B cell (primary cell): ENCODE measurements around the gene KIF3C. TPM values are rescaled to one million over a fixed set of nuclear protein-coding genes. Genes with fewer than 3 reads are reported as not detected.
"Not testable (repeated sequence)": the region's sequence is repeated elsewhere in the genome, so short reads cannot be mapped to it uniquely, and the experiment has no call there.

Experiments
- ATAC-seq: fragments of 200-7000 bp; cut with Tn5 transposase; one replicate; pipeline ENCODE4 v1.10.0; 2021; ENCODE audit warnings: low read depth, mild to moderate bottlenecking, moderate number of reproducible peaks, moderate library complexity
- CTCF ChIA-PET: fragments of 350-600 bp; sonication (Branson Sonifier 250); formaldehyde crosslinking; loops from one replicate; lab custom pipeline; 2021; ENCODE audit warnings: antibody characterized with exemption, inconsistent platforms; lab: Charles Lee
- POLR2A ChIA-PET: fragments of 350-600 bp; sonication (Branson Sonifier 250); formaldehyde crosslinking; loops from one replicate; lab custom pipeline; 2021; ENCODE audit warnings: antibody characterized with exemption; lab: Charles Lee
- DNase-seq: peaks from one replicate; pipeline ENCODE4 v3.0.0; 2013
- H2AFZ ChIP-seq: 2 replicates; pipeline ENCODE4 v1.6.1; 2012; ENCODE audit warnings: mild to moderate bottlenecking, low read depth, low read length; ENCODE audit not compliant: insufficient read depth, poor library complexity, severe bottlenecking
- H3K27ac ChIP-seq, 2 donors: 1 replicate in 1 of 2; 2 replicates in 1 of 2; pipeline ENCODE4 v1.5.1; 2012 to 2013; ENCODE audit warnings: low read length in 2 of 2, mild to moderate bottlenecking in 2 of 2, moderate library complexity in 1 of 2
- H3K27me3 ChIP-seq, 4 experiments: fragments of 200-600 bp in 1 of 4; sonication (generic) in 1 of 4; replicated peaks in 1 of 4; 1 replicate in 2 of 4; 2 replicates in 2 of 4; pipeline versions ENCODE4 v1.6.1 to v1.7.0; 2013 to 2016; ENCODE audit warnings: low read length in 3 of 4, mild to moderate bottlenecking in 2 of 4, mixed read lengths in 1 of 4, moderate library complexity in 1 of 4; ENCODE audit not compliant: insufficient read depth in 4 of 4, control insufficient read depth in 3 of 4; ENCODE audit errors: control extremely low read depth in 1 of 4
- H3K36me3 ChIP-seq, 2 experiments: replicated peaks in 1 of 2; 1 replicate in 1 of 2; 2 replicates in 1 of 2; pipeline versions ENCODE4 v1.6.1 to v1.7.1; 2013; ENCODE audit warnings: low read length in 1 of 2; ENCODE audit not compliant: insufficient read depth in 2 of 2, control insufficient read depth in 1 of 2; ENCODE audit errors: control extremely low read depth in 1 of 2, extremely low read depth in 1 of 2
- H3K4me1 ChIP-seq, 2 donors: fragments of 200-600 bp in 1 of 2; sonication (generic) in 1 of 2; 1 replicate in 1 of 2; 2 replicates in 1 of 2; pipeline versions ENCODE4 v1.5.1 to v1.6.1; 2013 to 2017; ENCODE audit warnings: low read length in 2 of 2; ENCODE audit not compliant: control insufficient read depth in 2 of 2, insufficient read depth in 2 of 2
- H3K4me2 ChIP-seq: replicated peaks from 2 replicates; pipeline ENCODE3; 2012; ENCODE audit warnings: mild to moderate bottlenecking, low read depth, low read length; ENCODE audit not compliant: poor library complexity, severe bottlenecking
- H3K4me3 ChIP-seq, 5 experiments: fragments of 200-600 bp in 1 of 5; sonication (generic) in 1 of 5; 1 replicate in 3 of 5; 2 replicates in 2 of 5; pipeline versions ENCODE4 v1.5.1 to v1.7.0; 2011 to 2016; ENCODE audit warnings: low read length in 4 of 5, mild to moderate bottlenecking in 4 of 5, low read depth in 2 of 5, control low read depth in 1 of 5, moderate library complexity in 1 of 5; ENCODE audit not compliant: insufficient read depth in 1 of 5; ENCODE audit errors: control extremely low read depth in 1 of 5, extremely low read depth in 1 of 5
- H3K79me2 ChIP-seq: fragments of 200-600 bp; sonication (generic); one replicate; pipeline ENCODE4 v1.6.0; 2016; ENCODE audit warnings: low read length; ENCODE audit not compliant: control insufficient read depth, insufficient read depth
- H3K9ac ChIP-seq: fragments of 200-600 bp; sonication (generic); 2 replicates; pipeline ENCODE4 v1.6.1; 2017; ENCODE audit warnings: mild to moderate bottlenecking, low read length, moderate library complexity
- H3K9me3 ChIP-seq, 3 donors: one replicate each; pipeline versions ENCODE4 v1.6.1 to v1.7.1; 2013; ENCODE audit warnings: low read length in 2 of 3; ENCODE audit not compliant: control insufficient read depth in 2 of 3, insufficient read depth in 1 of 3; ENCODE audit errors: control extremely low read depth in 1 of 3
- H4K20me1 ChIP-seq: 2 replicates; pipeline ENCODE4 v1.6.0; 2012; ENCODE audit warnings: mild to moderate bottlenecking, low read length; ENCODE audit not compliant: insufficient read depth, control insufficient read depth, poor library complexity, severe bottlenecking
- H3K27ac Mint-ChIP-seq: one replicate; pipeline ENCODE4 v1.8.0; 2021; ENCODE audit warnings: mixed read lengths
- H3K27me3 Mint-ChIP-seq: one replicate; pipeline ENCODE4 v1.8.0; 2021; ENCODE audit warnings: mixed read lengths
- H3K4me1 Mint-ChIP-seq: one replicate; pipeline ENCODE4 v1.8.0; 2021; ENCODE audit warnings: mixed read lengths
- H3K4me3 Mint-ChIP-seq: one replicate; pipeline ENCODE4 v1.8.0; 2021; ENCODE audit warnings: mixed read lengths
- H3K9me3 Mint-ChIP-seq: one replicate; pipeline ENCODE4 v1.8.0; 2022; ENCODE audit warnings: mixed read lengths; ENCODE audit not compliant: insufficient read depth
- EZH2 ChIP-seq: IDR thresholded peaks from 2 replicates; pipeline ENCODE4 v1.6.1; 2012; ENCODE audit warnings: borderline replicate concordance, low read depth, mild to moderate bottlenecking, moderate library complexity, low read length; ENCODE audit not compliant: insufficient read depth, poor library complexity, severe bottlenecking
- WGBS: methylation state at CpG from one replicate; pipeline ENCODE4 v1.1.5; 2013; ENCODE audit warnings: missing lambda C conversion rate; ENCODE audit not compliant: insufficient coverage; 5-methylcytosine and 5-hydroxymethylcytosine counted together
- intact Hi-C: fragments of 100-400 bp; cut with micrococcal nuclease; formaldehyde crosslinking; loops from one replicate; pipeline ENCODE4 v1.10.0; 2022
- polyA plus RNA-seq: library from polyadenylated mRNA; depleted of rRNA; stranded (reverse); fragments of >200 nt; gene quantifications from 2 replicates; pipeline ENCODE4 v1.2.3, GENCODE V29; 2012
- total RNA-seq, 2 donors: library from RNA; stranded (reverse); fragments of 120-200 nt in 1 of 2; gene quantifications; 1 replicate in 1 of 2; 2 replicates in 1 of 2; pipeline versions ENCODE4 v1.2.3 to v1.2.4, GENCODE V29; 2013 to 2022
- TF ChIP-seq, protein P1 (sequence below): fragments of 200-600 bp; IDR thresholded peaks from one replicate; pipeline ENCODE4 v1.8.0; 2022; ENCODE audit warnings: antibody characterized with exemption, mild to moderate bottlenecking

KIF3C gene
- total and polyA plus RNA-seq, 2 donors (not counting 1 experiment from before 2014, with no cell fraction given): 0.84 to 4.0 TPM

DNA sequence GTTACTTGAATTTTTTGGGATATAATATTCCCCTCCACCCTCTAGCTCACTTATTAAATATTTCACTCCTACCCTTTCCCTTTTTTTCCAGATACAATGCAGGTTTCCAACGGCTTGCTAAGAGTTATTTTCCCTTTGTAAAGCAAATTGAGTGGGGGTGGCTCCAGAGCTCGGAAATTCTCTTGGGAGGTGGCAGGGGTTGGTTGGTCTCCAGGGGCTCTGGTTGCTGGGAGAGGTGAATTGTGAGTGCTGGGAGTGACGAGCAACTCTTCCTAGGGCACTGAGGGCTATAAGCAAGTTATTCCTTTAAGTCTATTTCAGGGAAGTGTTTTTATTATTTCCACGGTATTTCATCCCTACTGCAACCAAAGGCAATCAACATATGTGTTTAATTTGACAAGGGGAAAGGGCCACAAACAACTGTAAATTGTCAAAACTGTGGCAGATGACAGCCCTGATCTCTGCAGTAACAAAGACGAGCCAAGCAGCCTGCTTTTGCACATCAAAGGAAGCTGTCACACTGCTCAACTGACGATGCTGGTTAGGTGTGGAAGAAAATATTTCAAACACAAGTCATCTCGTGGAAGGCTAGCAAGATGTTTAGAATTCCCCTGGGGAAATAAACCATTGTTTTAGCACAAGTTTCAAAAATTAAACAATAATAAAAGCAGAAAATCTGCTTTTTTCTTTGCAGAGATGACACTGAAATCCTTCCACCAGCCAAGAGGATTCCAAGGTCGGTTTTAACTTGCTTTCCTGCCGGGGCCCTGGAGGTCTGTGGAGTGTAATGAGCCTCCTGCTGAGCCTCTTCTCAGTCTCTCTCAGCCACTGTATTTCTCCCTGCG lies 69.2 kb downstream of the KIF3C start:
- peaks cover 7% of the 10 kb centered on the region for H3K4me1 Mint-ChIP-seq
- WGBS: 47% methylated on average over 3 of the region's 10 CpGs
- peaks cover 0 to 5% (median 0%) of the 10 kb centered on the region in 4 experiments for H3K27me3 ChIP-seq
- H2AFZ ChIP-seq: peak overlapping the region; percentile 14
- H3K4me3 ChIP-seq: no peak overlapping the region
- TF ChIP-seq EZH2: no peak
- TF ChIP-seq, protein P1, sequence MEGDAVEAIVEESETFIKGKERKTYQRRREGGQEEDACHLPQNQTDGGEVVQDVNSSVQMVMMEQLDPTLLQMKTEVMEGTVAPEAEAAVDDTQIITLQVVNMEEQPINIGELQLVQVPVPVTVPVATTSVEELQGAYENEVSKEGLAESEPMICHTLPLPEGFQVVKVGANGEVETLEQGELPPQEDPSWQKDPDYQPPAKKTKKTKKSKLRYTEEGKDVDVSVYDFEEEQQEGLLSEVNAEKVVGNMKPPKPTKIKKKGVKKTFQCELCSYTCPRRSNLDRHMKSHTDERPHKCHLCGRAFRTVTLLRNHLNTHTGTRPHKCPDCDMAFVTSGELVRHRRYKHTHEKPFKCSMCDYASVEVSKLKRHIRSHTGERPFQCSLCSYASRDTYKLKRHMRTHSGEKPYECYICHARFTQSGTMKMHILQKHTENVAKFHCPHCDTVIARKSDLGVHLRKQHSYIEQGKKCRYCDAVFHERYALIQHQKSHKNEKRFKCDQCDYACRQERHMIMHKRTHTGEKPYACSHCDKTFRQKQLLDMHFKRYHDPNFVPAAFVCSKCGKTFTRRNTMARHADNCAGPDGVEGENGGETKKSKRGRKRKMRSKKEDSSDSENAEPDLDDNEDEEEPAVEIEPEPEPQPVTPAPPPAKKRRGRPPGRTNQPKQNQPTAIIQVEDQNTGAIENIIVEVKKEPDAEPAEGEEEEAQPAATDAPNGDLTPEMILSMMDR: no peak
- no peaks in the 10 kb centered on the region for H4K20me1 ChIP-seq
- no peak overlapping the region for H3K4me3 Mint-ChIP-seq
- H3K27ac Mint-ChIP-seq: no peak overlapping the region
- no peak overlapping the region for H3K4me2 ChIP-seq
- H3K9ac ChIP-seq: no peak overlapping the region
- no peaks in the 10 kb centered on the region for H3K36me3 ChIP-seq
- DNase-seq (no peak), ATAC-seq (no peak)
- no peaks in the 10 kb centered on the region for H3K9me3 ChIP-seq
- no peaks in the 10 kb centered on the region for H3K79me2 ChIP-seq
- intact Hi-C loops: no loop called here
- H3K4me1 ChIP-seq: peaks cover 0 to 6% of the 10 kb centered on the region in 2 donors
- CTCF ChIA-PET: no interaction called here
- POLR2A ChIA-PET: no interaction called here
- no peak overlapping the region for H3K27ac ChIP-seq
- no peaks in the 10 kb centered on the region for H3K9me3 Mint-ChIP-seq
- peaks cover 6% of the 10 kb centered on the region for H3K27me3 Mint-ChIP-seq

DNA sequence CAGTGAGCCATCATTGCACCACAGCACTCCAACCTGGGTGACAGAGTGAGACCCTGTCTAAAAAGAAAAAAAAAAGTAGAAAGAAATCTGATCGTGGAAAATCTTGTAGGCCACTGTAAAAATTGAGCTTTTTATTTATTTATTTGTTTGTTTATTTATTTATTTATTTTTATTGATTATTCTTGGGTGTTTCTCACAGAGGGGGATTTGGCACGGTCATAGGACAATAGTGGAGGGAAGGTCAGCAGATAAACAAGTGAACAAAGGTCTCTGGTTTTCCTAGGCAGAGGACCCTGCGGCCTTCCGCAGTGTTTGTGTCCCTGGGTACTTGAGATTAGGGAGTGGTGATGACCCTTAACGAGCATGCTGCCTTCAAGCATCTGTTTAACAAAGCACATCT lies 72.7 kb downstream of the KIF3C start:
- H3K4me1 Mint-ChIP-seq, H3K9ac ChIP-seq, H4K20me1 ChIP-seq, H3K79me2 ChIP-seq, DNase-seq, ATAC-seq, H3K36me3 ChIP-seq, H2AFZ ChIP-seq, intact Hi-C loops, H3K9me3 ChIP-seq, H3K9me3 Mint-ChIP-seq, H3K4me2 ChIP-seq, H3K27ac ChIP-seq, H3K27ac Mint-ChIP-seq, H3K4me3 ChIP-seq, H3K27me3 ChIP-seq, CTCF ChIA-PET, POLR2A ChIA-PET, H3K4me1 ChIP-seq, H3K27me3 Mint-ChIP-seq, H3K4me3 Mint-ChIP-seq: not testable (repeated sequence)
- WGBS: no CpG with 5 or more reads among the region's 5 CpGs
